Smooth muscle cell of bladder (primary cell): ENCODE data around the gene BDNF. TPM values are rescaled to one million over a fixed set of nuclear protein-coding genes. Genes with fewer than 3 reads are reported as not detected.

Source experiments
- total RNA-seq: library from RNA; depleted of rRNA; stranded (reverse); fragments of >200 nt; gene quantifications from 2 replicates; pipeline ENCODE4 v1.2.3, GENCODE V29; 2014

BDNF gene
- 16.7 and 48.4 TPM in 2 replicates for total RNA-seq

GRCh38 chr11:27700351-27701301 is at the start of gene BDNF:
BDNF (minus strand) TSS chr11:27700455; CDS start chr11:27658564, 41,891 bp downstream.

Other genes starting within 250 kb of the BDNF start
- gene LGR4, start 227.7 kb downstream of the BDNF start, total RNA-seq: 8.1 and 8.7 TPM in 2 replicates
- 45.9 and 46.7 TPM in 2 replicates for gene LIN7C, start 193.7 kb downstream of the BDNF start, total RNA-seq